Astrocyte (in vitro differentiated cells and primary cell): ENCODE measurements around the gene EXOSC10. TPM values are rescaled to one million over a fixed set of nuclear protein-coding genes. Genes with fewer than 3 reads are reported as not detected.
"Not testable (repeated sequence)": the region's sequence is repeated elsewhere in the genome, so short reads cannot be mapped to it uniquely, and the experiment has no call there.

ENCODE experiments used
- DNase-seq: peaks from one replicate; pipeline ENCODE4 v3.0.0-alpha.2; 2010; ENCODE audit warnings: low read depth
- FAIRE-seq: peaks from 2 replicates; lab custom pipeline; 2011; peaks lifted over from hg19 to GRCh38; lab: Jason Lieb, UNC
- H2AFZ ChIP-seq: 2 replicates; pipeline ENCODE4 v1.6.0; 2012; ENCODE audit warnings: low read depth, low read length, inconsistent platforms
- H3K27ac ChIP-seq: 2 replicates; pipeline ENCODE4 v1.5.1; 2011; ENCODE audit warnings: low read depth, low read length, inconsistent platforms
- H3K27me3 ChIP-seq: 2 replicates; pipeline ENCODE4 v1.6.0; 2011; ENCODE audit warnings: low read length, inconsistent platforms; ENCODE audit not compliant: insufficient read depth
- H3K36me3 ChIP-seq: 2 replicates; pipeline ENCODE4 v1.5.1; 2011; ENCODE audit warnings: low read length, inconsistent platforms; ENCODE audit not compliant: insufficient read depth
- H3K4me1 ChIP-seq: 2 replicates; pipeline ENCODE4 v1.5.1; 2011; ENCODE audit warnings: low read length, inconsistent platforms; ENCODE audit not compliant: insufficient read depth
- H3K4me2 ChIP-seq: 2 replicates; pipeline ENCODE4 v1.6.0; 2012; ENCODE audit warnings: low read length, inconsistent platforms
- H3K4me3 ChIP-seq: 2 replicates; pipeline ENCODE4 v1.5.1; 2011; ENCODE audit warnings: low read depth, mild to moderate bottlenecking, low read length, inconsistent platforms; ENCODE audit not compliant: insufficient read depth
- H3K79me2 ChIP-seq: 2 replicates; pipeline ENCODE4 v1.6.0; 2012; ENCODE audit warnings: mild to moderate bottlenecking, low read length, inconsistent platforms; ENCODE audit not compliant: insufficient read depth
- H3K9ac ChIP-seq: 2 replicates; pipeline ENCODE4 v1.6.0; 2012; ENCODE audit warnings: mild to moderate bottlenecking, low read length, inconsistent platforms
- H3K9me3 ChIP-seq: 2 replicates; pipeline ENCODE4 v1.5.1; 2012; ENCODE audit warnings: low read depth, mild to moderate bottlenecking, low read length, inconsistent platforms; ENCODE audit not compliant: insufficient read depth
- H4K20me1 ChIP-seq: 2 replicates; pipeline ENCODE4 v1.6.0; 2012; ENCODE audit warnings: low read length, inconsistent platforms; ENCODE audit not compliant: insufficient read depth
- H3K27ac Mint-ChIP-seq: one replicate; pipeline ENCODE4 v1.8.0; 2021; ENCODE audit warnings: mild to moderate bottlenecking, mixed read lengths; ENCODE audit not compliant: unreplicated experiment
- H3K27me3 Mint-ChIP-seq: one replicate; pipeline ENCODE4 v1.8.0; 2021; ENCODE audit warnings: low read depth, mixed read lengths; ENCODE audit not compliant: unreplicated experiment
- H3K36me3 Mint-ChIP-seq: one replicate; pipeline ENCODE4 v1.8.0; 2021; ENCODE audit warnings: low read depth, mixed read lengths; ENCODE audit not compliant: unreplicated experiment
- H3K4me1 Mint-ChIP-seq: one replicate; pipeline ENCODE4 v1.8.0; 2021; ENCODE audit warnings: low read depth, mixed read lengths; ENCODE audit not compliant: unreplicated experiment
- H3K4me3 Mint-ChIP-seq: one replicate; pipeline ENCODE4 v1.8.0; 2021; ENCODE audit warnings: mild to moderate bottlenecking, moderate library complexity, mixed read lengths; ENCODE audit not compliant: unreplicated experiment
- H3K9me3 Mint-ChIP-seq: one replicate; pipeline ENCODE4 v1.8.0; 2021; ENCODE audit warnings: mild to moderate bottlenecking, mixed read lengths; ENCODE audit not compliant: unreplicated experiment
- EZH2 ChIP-seq: IDR thresholded peaks from 2 replicates; pipeline ENCODE4 v1.6.1; 2012; ENCODE audit warnings: mild to moderate bottlenecking, low read length, inconsistent platforms; ENCODE audit not compliant: insufficient read depth
- total RNA-seq: library from RNA; stranded (reverse); gene quantifications from 2 replicates; pipeline ENCODE4 v1.2.1, GENCODE V29; 2021
- TF ChIP-seq, protein P1 (sequence below): IDR thresholded peaks from 2 replicates; pipeline ENCODE4 v1.5.1; 2011; ENCODE audit warnings: low read depth, mild to moderate bottlenecking, inconsistent platforms, low read length, moderate library complexity; ENCODE audit not compliant: insufficient read depth

Gene EXOSC10
- total RNA-seq, 1 donor from 2014 or later, result 56.8 TPM

DNA sequence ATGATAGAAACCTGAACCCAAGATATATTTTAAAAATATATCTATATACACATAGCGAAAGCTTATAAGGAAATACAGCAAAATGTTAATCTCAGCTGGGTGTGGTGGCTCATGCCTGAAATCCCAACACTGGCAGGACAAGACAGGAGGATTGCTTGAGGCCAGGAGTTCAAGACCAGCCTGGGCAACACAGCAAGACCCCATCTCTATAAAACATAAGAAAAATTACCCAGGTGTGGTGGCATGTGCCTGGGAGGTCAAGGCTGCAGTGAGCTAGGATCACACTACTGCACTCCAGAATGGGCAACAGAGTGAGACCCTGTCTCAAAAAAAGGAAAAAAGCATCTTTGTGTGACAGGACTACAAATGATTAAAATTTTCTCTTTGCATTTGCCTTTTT, 33.9 kb downstream of the EXOSC10 start:
- Histone ChIP-seq H3K27ac (no peak overlapping the region), H3K27me3 (no peaks in the 10 kb centered on the region), H3K4me3 (no peak overlapping the region), H3K9ac (no peak overlapping the region), H4K20me1 (peaks cover 6% of the 10 kb centered on the region), H3K4me2 (no peak overlapping the region), H3K9me3 (no peaks in the 10 kb centered on the region), H2AFZ (no peak overlapping the region), H3K36me3 (peaks cover 47% of the 10 kb centered on the region), H3K4me1 (peaks cover 4% of the 10 kb centered on the region), H3K79me2 (peaks cover 9% of the 10 kb centered on the region)
- Mint-ChIP-seq H3K36me3 (peaks cover 26% of the 10 kb centered on the region), H3K27ac (no peak overlapping the region), H3K4me3 (no peak overlapping the region), H3K27me3 (no peaks in the 10 kb centered on the region), H3K9me3 (no peaks in the 10 kb centered on the region), H3K4me1 (peaks cover 12% of the 10 kb centered on the region)
- no peak for FAIRE-seq
- DNase-seq, result no peak
- no peak for TF ChIP-seq EZH2

DNA sequence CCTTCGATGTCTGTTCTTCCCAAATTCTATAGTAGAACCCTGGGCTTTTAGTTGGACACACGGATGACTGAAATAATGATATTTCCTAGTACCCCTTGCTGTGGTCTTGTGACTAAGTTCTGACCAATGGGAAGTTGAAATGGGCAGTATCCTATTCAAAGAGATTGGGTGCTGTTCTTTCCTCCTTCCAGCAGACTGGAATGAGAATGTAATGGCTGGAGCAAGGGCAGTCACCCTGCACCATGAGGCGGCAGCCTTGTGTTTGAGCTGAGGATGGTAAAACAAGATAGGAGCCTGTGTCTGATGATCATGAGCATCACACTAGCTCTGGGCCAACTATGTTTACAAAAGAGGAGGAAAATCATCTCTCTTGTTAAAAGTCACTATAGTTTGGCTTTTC, 34.7 kb downstream of the EXOSC10 start:
- no peaks in the 10 kb centered on the region for H3K9me3 Mint-ChIP-seq
- DNase-seq (no peak), FAIRE-seq (no peak)
- H3K4me1 Mint-ChIP-seq, result peaks cover 16% of the 10 kb centered on the region
- no peak overlapping the region for H3K4me3 Mint-ChIP-seq
- Histone ChIP-seq H3K4me2 (no peak overlapping the region), H3K27me3 (no peaks in the 10 kb centered on the region), H3K36me3 (peaks cover 43% of the 10 kb centered on the region), H3K4me3 (no peak overlapping the region), H4K20me1 (peaks cover 6% of the 10 kb centered on the region), H3K4me1 (peaks cover 7% of the 10 kb centered on the region), H2AFZ (no peak overlapping the region), H3K9me3 (no peaks in the 10 kb centered on the region), H3K79me2 (peaks cover 10% of the 10 kb centered on the region), H3K9ac (no peak overlapping the region), H3K27ac (no peak overlapping the region)
- peaks cover 26% of the 10 kb centered on the region for H3K36me3 Mint-ChIP-seq
- TF ChIP-seq, protein P1, sequence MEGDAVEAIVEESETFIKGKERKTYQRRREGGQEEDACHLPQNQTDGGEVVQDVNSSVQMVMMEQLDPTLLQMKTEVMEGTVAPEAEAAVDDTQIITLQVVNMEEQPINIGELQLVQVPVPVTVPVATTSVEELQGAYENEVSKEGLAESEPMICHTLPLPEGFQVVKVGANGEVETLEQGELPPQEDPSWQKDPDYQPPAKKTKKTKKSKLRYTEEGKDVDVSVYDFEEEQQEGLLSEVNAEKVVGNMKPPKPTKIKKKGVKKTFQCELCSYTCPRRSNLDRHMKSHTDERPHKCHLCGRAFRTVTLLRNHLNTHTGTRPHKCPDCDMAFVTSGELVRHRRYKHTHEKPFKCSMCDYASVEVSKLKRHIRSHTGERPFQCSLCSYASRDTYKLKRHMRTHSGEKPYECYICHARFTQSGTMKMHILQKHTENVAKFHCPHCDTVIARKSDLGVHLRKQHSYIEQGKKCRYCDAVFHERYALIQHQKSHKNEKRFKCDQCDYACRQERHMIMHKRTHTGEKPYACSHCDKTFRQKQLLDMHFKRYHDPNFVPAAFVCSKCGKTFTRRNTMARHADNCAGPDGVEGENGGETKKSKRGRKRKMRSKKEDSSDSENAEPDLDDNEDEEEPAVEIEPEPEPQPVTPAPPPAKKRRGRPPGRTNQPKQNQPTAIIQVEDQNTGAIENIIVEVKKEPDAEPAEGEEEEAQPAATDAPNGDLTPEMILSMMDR, result no peak
- TF ChIP-seq EZH2, result no peak
- H3K27me3 Mint-ChIP-seq, result no peaks in the 10 kb centered on the region
- no peak overlapping the region for H3K27ac Mint-ChIP-seq

DNA sequence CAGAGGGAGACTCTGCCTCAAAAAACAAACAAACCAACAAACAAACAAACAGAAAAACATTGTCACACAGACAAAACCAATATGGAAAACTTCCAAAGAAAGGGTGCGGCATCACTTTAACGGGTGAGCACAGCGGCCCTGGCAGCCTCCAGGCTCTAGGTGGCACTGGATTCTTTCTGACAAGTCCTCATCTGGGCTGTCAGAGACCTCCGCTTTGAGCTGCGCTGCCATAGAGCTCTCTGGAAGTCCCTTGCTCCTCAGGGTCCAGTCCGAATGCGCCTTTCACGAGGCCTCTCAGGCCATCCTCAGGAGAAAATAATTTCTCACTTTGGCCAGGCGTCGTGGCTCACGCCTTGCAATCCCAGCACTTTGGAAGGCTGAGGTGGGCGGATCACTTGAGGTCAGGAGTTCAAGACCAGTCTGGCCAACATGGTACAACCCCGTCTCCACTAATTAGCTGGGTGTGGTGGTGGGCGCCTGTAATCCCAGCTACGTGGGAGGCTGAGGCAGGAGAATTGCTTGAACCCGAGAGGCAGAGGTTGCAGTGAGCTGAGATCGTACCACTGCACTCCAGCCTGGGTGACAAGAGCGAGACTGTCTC, 35.6 kb downstream of the EXOSC10 start:
- H3K36me3 ChIP-seq, result peaks cover 34% of the 10 kb centered on the region
- H3K4me2 ChIP-seq, H3K27me3 ChIP-seq, H3K27ac Mint-ChIP-seq, H3K9me3 Mint-ChIP-seq, H3K4me3 ChIP-seq, H3K4me3 Mint-ChIP-seq, H3K27me3 Mint-ChIP-seq, H3K4me1 ChIP-seq, H2AFZ ChIP-seq, H3K27ac ChIP-seq, H4K20me1 ChIP-seq, DNase-seq, H3K9me3 ChIP-seq, FAIRE-seq, H3K9ac ChIP-seq: not testable (repeated sequence)
- H3K79me2 ChIP-seq, result peaks cover 17% of the 10 kb centered on the region
- Mint-ChIP-seq H3K36me3 (peaks cover 20% of the 10 kb centered on the region), H3K4me1 (peaks cover 16% of the 10 kb centered on the region)
